ENCODE data around the gene RARB. TPM values are rescaled to one million over a fixed set of nuclear protein-coding genes. Genes with fewer than 3 reads are reported as not detected.

RARB gene
- total RNA-seq, 4 donors from 2014 or later: 0.34 to 1.6 (median 1.0) TPM

- no peak for TF ChIP-seq CTCF (IDR thresholded peaks at IDR 0.05; ENCODE audit: low read depth)
These were observed 23.5 kb upstream of the RARB start for GRCh38 chr3:25404569-25404968.

GRCh38 chr3:25405335-25405734 is 22.7 kb upstream of the RARB start:
- no peak for TF ChIP-seq CTCF (IDR thresholded peaks at IDR 0.05; ENCODE audit: low read depth)

- no peak for TF ChIP-seq CTCF (IDR thresholded peaks at IDR 0.05; ENCODE audit: low read depth)
These were observed 17.4 kb upstream of the RARB start for GRCh38 chr3:25410703-25411102.

- TF ChIP-seq CTCF (IDR thresholded peaks at IDR 0.05; ENCODE audit: low read depth): no peak
These were observed 15.8 kb upstream of the RARB start for GRCh38 chr3:25412269-25412668.

- TF ChIP-seq CTCF (IDR thresholded peaks at IDR 0.05; ENCODE audit: low read depth): no peak
These were observed 11.9 kb upstream of the RARB start for GRCh38 chr3:25416176-25416575.

GRCh38 chr3:25418596-25418995 is 9.5 kb upstream of the RARB start:
- TF ChIP-seq CTCF (IDR thresholded peaks at IDR 0.05; ENCODE audit: low read depth): no peak

- no peak for TF ChIP-seq CTCF (IDR thresholded peaks at IDR 0.05; ENCODE audit: low read depth)
These were observed 8.8 kb upstream of the RARB start for GRCh38 chr3:25419251-25419650.

Data from subcutaneous adipose tissue (tissue), 4 donors.